ENCODE measurements around the gene SERPINB10. TPM values are rescaled to one million over a fixed set of nuclear protein-coding genes. Genes with fewer than 3 reads are reported as not detected.

The SERPINB10 gene
- total and polyA plus RNA-seq, 2 of the 8 experiments (the other 6 are each of a cell fraction or from before 2014, with no cell fraction given): not detected

DNA sequence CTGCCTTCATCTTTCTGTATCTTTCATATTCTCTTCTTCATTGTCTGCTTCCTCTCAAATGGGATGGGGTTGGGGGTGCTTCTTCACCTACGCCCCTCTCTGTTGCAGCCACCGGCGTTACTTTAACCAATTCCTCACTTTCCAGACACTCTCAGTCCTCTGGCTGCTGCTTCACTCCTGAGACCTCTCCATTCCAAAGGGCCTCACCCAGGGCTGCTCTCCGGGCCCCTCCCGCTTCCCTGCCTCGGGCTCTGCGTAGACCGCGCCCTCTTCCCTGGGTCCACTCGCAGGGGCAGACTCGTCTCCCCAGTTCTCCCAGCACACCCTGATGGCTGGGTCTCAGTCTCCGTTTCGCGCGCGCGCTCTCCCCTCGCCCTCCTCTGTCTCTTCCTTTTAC lies 63.0 kb downstream of the SERPINB10 start (continued):
- no peak for TF ChIP-seq CHD7 (IDR thresholded peaks at IDR 0.05; ENCODE audit: insufficient replicate concordance, low read length)
- TF ChIP-seq KDM1A (IDR thresholded peaks at IDR 0.05; ENCODE audit: borderline replicate concordance, low read length): no peak
- TF ChIP-seq SIN3A (conservative IDR thresholded peaks at IDR 0.05 in 1 of 2, IDR thresholded peaks at IDR 0.05 in 1 of 2; ENCODE audit: low read depth in 1 of 2, low read length in 2 of 2): no peak
- no peak for TF ChIP-seq POU5F1 (IDR thresholded peaks at IDR 0.05; ENCODE audit: low read depth, low read length)
- no peak for TF ChIP-seq SIX5 (IDR thresholded peaks at IDR 0.05; ENCODE audit: low read depth, low read length)

Data from H1 (cell line).